Stimulated activated CD4-positive, alpha-beta T cell treated with anti-CD3 and anti-CD28 coated beads, Interleukin-1b, Interleukin-23, amount 100 ng/mL, for 24 hours (primary cell): ENCODE measurements around the gene CEP78.

Experiments used
- DNase-seq, 4 experiments: peaks; one replicate each; pipeline ENCODE4 v3.0.0-alpha.2; 2020; ENCODE audit warnings: low read depth in 4 of 4, low spot score in 1 of 4

The CEP78 gene

DNA sequence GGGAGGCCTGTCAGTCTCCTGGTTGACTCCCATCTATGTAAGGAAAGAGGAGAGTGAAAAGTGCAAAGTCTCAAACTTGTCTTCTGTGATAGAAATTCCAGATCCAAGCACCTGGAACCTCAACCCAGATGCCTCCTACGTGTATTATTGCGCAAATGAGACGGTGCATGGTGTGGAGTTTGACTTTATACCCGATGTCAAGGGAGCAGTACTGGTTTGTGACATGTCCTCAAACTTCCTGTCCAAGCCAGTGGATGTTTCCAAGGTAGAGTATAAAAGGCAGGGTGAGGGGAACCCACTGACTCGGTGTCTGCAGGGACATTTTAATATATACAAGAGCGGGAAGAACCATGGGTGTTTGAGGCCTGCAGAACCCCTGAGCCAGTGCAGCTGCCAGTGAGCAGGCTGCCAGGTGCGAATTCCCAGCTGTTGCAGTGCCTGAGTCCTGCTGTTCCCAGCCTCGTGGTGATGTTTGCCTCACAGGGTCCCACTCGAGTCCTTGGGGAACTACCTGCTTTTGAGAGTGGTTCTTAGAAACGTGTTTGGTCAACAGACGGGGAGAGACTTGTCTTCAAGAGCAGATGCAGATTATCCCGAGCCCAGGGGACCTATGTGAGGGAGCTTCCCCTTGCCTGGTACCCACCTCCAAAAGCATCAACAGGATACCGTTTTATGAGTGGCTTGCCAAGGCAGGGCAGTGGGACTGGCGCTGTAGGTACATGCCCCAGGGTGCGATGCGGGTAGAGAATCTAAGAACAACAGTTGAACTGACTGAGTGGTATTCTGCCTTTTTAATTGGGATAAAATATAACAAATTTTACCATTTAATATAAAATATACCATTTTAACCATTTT lies 70.6 kb downstream of the CEP78 start:
- DNase-seq = no peak

DNA sequence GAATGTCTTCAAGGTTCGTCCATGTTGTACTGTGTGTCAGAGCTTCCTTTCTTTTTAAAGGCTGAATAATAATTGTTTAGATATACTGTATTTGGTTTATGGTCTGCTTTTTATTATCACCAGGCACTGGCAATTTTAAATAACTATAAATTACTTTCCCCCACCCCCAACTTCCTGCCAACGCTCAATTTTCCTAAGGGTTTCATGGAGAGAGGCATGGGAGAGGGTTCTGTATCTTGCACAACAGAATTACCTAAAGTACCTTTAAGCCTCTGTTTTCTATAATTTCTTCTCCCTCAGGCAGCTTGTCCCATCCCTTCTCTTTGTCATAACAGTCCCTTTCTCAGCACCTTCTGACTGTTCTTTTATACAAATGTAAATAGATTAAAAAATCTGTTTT lies 71.5 kb downstream of the CEP78 start:
- DNase-seq = no peak

DNA sequence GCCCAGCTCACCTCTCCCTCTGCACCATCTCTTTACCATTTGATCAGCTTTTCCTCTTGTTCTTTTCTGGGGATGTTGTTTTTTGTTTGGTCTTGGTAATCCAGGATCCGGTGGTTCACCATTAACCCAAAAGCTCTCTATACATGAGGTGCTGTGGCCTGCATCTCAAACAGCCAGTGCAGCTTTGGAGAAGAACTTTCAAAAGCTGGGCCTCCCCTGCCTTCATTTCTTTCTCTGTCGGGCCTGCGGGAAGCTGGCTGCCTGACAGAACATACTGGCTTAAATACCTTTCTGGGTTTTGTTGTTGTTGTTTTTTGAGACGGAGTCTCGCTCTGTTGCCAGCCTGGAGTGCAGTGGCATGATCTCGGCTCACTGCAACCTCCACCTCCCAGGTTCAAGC lies 73.2 kb downstream of the CEP78 start:
- DNase-seq = no peak

DNA sequence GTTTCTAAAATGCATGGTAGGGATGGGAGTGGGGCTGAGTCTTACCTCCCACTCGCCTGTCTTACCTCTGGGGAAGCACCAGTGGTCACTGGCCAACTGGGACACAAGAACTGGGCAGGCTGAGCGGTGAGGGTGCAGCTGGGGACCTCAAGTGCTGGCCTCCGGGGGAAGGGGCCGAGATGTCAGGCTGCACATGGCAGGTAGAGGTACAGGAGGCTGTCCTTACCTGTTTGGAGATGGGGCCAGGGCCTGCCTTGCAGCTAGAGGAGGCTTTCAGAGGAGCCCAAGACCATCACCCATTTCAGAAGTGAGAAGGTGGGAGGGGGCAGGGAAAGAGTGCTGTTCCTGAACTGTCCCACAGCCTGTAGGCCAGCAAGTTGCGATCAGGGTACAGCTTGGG lies 75.2 kb downstream of the CEP78 start:
- no peak for DNase-seq

DNA sequence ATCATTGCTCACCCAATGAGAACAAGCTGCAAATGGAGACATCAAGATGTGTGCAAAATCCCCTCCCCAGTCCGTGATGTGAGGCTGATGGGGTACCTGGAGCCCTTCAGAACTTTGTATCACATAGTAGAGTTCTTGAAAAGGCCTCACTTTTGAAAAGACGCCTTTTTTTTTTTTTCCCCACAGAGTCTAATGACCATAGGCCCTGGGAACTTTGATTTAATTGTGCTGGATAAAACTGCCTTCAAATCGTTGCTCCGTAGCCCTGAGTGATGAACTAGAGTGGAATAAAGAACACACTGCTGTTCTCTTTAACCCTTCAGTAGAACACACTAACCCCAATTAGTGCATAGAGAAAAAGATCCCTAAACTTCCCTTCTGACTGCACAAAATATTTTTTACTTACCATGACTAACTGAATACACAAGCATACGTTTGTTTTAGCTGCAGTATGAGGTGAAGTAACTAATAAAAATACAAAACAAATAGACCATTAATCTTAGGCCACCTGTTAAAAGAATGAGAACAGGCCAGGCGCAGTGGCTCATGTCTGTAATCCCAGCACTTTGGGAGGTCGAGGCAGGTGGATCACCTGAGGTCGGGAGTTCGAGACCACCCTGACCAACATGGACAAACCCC lies 76.1 kb downstream of the CEP78 start:
- DNase-seq = no peak

DNA sequence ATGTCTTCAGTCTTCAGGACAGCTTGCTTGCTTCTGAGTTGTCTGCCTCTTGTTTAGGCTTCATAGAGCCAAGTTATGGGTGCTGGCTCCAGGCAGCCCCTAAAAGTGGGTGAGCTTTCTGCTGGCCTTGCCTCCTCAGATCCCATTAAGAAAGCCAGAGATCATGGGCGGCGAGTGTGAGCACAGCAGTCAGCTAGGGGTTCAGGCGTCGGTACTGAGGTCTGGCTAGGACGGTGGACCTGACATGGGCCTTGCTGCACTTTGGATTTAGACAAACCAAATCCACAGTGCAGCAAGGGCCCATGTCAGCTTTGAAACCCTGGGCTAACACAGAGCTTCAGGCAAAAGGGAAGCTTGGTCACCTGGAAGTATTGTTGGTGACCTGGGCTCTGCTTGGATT lies 78.7 kb downstream of the CEP78 start:
- DNase-seq = no peak

DNA sequence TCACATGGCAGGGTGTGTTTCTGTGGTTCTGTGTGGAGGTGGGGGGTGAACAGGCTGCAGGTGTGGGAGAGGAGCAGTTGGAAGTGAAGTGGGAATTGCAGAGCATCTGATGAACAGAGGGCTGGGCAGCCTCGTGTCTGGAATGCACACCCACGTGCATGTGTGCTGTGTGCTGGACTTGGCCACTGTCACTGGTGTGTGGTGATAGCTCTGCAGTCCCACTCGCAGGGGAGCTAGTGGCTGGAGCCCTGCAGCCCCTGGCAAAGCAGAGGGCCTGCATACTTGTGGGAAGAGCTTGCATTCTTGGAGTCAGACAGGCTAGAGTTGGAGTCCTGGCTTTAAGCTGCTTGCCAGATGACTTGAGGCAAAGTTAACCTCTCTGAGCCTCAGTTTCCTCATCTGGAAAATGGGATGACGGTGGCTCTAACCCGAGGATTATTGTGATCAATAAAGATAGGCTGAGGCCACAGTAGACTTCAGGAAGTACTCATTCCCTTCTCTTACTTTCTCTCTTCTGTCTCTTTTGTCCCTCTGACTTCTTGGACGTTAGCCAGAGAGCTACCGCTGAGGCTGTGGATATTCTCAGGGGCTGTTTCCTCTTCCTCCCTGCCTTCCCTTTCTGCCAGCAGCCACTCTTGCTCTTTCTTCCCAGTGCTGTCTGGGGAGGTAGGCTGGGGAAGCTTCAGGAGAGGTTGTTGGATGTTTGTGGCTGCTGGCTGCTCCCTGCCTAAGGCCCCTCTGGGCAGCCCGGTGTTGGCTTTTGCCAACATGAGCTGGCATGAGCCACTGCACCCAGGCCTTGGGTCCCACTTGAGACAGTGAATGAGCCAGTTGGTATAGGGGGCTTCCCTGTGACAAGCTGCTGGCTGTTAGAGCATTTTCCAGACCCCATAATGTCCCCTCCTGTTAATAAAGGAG lies 79.3 kb downstream of the CEP78 start:
- no peak for DNase-seq

DNA sequence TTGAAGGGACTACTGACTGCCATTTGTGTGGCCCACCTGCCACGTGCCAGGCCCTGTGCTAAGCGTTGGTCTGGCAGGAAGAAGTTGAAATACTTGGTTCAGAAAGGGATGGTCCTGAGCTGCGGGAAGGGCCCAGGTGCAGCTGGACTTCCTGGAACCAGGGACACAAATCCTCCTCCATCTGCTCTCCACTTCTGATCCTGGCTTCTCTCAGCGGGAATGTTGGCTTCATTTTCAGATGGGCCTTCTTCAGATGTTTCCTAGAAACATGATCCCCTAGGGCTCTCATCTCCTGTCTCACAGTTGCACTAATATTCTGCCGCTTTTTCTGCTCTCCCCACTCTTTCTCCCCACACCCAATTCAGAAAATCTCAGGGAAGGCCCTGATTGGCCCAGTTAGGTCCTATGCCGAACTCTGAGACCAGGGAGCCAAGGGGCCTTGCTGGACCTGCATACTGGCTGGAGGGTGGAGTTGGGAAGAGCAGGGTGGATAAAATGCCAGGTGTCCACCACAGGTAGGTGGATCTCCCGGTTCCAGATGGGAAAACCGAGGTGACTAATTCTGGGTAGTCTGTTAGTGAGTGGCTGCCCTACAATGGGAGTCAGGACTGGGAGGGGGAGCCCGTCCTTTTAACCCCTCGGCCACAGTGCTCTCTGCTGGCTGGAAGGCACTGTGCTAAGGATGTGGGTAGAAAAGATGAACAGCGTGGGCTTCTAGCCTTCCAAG lies 80.5 kb downstream of the CEP78 start:
- no peak for DNase-seq

DNA sequence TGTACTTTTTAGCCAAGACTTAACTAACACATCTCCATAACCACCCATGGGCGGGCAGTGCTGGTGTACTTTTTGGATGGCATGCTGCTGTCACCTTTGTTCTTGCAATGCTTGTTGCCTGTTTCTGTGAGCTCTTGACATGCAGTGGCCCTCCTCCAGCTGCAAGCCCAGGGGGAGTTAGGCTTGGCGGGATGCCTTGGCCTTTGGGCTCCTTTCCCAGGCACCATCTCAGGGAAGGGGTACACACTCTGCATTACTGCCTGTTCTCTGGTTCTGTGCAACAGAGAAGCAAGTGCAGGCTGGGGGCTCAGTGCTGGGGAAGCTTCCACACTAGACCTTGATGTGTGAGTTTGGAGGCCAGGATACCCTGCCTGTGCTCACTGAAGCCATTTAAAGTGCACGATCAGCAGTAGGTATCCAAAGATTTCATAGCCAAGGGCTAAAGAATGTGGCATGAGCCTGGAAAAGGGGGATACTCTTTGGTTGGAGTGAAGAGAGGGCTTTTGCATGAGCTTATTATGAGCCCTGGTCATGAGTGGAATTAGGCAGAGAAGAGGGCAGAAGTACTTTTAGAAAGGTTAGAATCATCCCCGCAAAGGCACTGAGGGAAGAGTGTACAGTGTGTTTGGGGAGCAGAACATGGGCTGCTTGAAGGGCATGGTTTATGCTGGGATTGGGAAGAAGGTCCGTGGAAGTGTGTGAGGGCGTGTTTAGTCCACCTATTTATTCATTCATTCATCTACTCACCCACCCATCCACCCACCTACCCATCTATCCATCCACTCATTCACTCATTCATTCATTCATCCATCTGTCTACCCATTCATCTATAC lies 83.5 kb downstream of the CEP78 start:
- no peak for DNase-seq

DNA sequence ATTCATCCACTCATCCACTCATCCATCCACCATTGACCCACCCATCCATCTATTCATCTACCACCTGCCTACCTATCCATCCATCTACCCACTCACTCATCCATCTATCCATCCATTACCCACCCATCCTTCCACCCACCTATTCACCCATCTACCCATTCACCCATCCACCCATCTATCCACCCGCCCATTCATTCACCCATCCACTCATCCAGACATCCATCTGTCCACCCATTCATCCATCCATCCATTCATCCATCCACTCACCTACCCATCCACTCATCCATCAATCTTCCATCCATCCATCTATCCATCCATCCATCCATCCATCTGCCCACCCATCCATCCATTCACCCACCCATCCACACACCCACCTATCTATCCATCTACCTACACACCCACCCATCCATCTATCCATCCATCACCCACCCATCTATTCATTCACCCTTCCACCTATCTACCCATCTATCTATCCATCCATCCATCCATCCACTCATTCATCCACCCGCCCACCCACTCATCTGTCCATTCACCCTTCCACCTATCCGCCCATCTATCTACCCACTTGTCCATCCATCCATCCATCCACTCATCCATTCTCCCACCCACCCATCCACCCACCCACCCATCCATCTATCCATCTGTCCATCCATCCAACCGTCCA lies 84.3 kb downstream of the CEP78 start:
- no peak for DNase-seq

DNA sequence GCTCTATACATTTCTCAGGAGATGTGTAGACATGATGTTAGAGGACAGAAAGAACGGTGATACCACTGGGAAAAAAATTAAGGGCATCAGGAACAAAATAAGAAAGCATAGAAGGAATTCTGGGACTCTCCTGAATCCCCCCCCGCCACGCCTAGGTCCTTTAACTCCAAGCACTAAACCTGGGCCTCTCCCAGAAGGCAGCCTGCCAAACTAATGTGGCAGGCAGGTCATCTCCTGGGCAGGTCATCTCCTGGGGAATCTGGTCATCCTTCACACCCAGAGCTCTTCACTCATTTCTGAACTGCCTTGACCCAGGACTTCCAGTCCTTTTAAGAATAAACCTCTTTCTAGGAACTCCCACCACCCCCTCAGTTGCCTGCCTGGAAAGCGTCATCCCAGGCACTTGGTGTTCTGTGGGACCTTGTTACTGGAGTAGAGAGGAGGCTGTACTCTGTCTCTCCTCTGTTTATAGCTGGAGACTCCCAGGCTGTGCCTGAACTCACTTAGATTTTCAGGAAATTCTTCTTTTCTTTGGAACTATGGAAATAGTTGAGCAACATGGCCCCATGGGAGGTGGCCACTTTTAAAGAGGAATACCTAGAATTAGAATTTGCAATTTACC lies 85.1 kb downstream of the CEP78 start:
- DNase-seq = no peak

DNA sequence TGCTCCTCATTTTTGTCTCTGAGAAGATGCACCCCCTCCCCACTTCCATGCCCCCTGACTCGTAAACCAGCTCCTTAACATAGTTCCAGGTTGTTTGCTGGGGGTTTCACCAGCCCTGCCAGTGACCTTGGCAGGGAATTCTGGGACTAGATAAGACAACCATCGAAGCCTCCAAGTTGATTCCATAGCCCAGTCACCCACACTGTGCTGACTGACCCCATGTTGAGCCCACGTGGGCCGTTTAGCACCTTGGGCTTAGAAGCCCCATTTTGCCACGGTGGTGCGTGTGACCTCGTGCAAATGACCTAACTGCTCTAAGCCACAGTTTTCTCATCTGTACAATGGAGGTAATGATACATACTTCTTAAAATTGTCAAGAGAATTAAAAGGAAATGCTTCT lies 85.6 kb downstream of the CEP78 start:
- no peak for DNase-seq

DNA sequence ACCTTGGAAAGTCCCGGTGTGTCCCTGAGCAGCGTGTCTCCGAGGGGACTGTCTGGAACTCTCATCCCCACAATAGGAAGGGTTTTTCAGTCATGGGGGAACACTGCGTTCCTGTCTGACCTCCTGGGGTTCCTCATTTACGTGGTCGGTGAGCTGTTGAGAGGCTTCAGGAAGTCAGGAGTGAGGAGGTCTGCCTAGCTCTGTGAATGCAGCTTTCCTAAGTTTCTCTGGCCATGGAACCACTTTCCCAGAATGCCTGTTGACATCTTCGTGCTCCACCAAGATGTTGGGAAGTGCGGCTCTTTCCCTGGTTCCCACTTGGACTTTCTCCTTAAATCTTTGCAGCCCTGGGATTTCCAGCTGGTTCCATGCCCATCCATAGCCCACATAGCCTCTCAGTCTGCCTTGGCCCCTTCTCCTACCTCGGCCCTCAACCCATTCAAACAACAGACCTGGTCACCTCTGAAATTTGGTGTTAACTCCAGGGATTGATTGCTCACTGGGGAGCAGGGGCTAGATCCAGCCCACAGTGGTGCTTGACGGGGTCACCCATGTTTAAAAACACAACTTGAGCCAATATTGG lies 88.3 kb downstream of the CEP78 start:
- no peak for DNase-seq

DNA sequence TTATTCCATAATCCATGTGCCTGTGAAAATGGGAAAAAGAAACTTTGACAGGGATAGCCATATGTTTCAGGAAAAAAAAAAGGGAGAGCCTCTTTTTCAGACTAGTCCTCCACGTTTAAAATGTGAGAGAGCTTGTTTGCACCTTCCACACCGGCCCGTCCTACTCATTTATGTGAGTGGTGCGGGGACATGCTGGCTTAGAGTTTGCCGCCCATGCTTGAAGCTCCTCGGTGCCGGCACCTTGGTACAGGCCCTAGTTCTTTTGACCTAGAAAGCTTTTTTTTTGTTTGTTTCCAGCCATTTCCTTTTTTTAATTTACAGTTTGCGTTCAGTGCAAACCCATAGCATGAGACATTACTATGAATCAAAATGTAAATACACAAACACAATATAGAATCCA lies 88.8 kb downstream of the CEP78 start:
- no peak for DNase-seq

DNA sequence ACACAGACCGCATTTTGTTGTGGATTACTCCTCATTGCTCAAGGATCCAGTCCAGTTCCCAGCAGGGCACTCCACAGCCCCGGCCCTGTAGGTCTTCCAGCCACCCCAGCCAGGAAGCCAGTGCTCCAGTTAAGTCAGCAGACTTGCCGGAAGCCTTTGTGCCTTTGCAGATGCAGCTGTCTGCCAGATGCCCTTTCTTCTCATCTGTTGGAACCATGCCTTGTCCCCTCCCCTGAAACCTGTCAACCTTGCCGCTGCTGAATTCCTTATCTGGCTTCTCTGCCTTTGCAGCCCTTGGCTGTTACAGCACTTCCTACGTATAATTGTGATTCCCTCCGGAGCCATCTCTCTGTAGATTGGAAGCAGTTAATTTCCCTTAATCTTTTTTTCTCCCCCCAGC lies 89.5 kb downstream of the CEP78 start:
- DNase-seq = no peak

DNA sequence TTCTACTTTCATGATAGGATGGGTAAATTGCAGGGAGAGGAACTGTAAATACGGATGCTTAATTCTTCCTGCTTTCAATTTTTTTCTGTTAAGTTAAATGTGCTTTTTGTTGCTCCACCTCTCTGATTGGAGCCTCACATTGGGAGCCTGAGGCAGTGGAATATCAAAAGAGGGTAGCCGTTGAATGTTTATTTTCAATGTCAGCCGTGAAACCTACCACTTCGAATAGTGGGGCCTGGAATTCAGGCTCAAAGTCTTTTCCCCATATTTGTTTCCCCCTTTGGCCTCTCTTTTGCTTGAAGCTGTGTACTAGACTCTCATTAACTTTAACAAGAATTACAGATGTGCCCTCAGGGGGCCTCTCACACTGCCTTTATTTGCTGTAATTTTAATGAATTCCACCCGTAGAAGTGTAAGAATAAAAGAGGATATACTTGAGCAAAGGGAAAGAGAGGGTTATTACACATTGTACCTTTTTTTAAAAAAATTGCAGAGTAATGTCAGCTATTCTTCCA lies 90.0 kb downstream of the CEP78 start:
- no peak for DNase-seq

DNA sequence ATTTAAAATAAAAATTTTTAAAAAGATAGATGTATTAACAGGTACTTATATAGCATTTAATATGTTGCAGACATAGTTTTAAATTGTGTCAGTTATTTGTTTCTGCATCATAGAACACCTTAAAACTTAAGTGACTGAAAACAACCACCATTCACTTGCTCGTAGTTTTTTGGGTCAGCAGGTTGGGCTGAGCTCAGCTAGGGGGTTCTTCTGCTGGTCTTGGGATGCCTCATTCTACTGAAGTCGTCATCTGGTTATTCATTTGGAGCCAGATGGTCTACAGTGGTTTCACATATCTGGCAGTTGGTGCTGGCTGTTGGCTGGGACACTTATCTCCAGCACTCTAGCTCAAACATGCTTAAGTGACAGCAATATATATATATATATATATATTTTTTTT lies 90.7 kb downstream of the CEP78 start:
- no peak for DNase-seq
